B cell (primary cell): Measurements from ENCODE around the gene KRTAP5-9. TPM values are rescaled to one million over a fixed set of nuclear protein-coding genes. Genes with fewer than 3 reads are reported as not detected.

ENCODE experiments used
- ATAC-seq: fragments of 200-7000 bp; cut with Tn5 transposase; one replicate; pipeline ENCODE4 v1.10.0; 2021; ENCODE audit warnings: low read depth, mild to moderate bottlenecking, moderate number of reproducible peaks, moderate library complexity
- CTCF ChIA-PET: fragments of 350-600 bp; sonication (Branson Sonifier 250); formaldehyde crosslinking; loops from one replicate; lab custom pipeline; 2021; ENCODE audit warnings: antibody characterized with exemption, inconsistent platforms; lab: Charles Lee
- POLR2A ChIA-PET: fragments of 350-600 bp; sonication (Branson Sonifier 250); formaldehyde crosslinking; loops from one replicate; lab custom pipeline; 2021; ENCODE audit warnings: antibody characterized with exemption; lab: Charles Lee
- DNase-seq: peaks from one replicate; pipeline ENCODE4 v3.0.0; 2013
- H2AFZ ChIP-seq: 2 replicates; pipeline ENCODE4 v1.6.1; 2012; ENCODE audit warnings: mild to moderate bottlenecking, low read depth, low read length; ENCODE audit not compliant: insufficient read depth, poor library complexity, severe bottlenecking
- H3K27ac ChIP-seq, 2 donors: 1 replicate in 1 of 2; 2 replicates in 1 of 2; pipeline ENCODE4 v1.5.1; 2012 to 2013; ENCODE audit warnings: low read length in 2 of 2, mild to moderate bottlenecking in 2 of 2, moderate library complexity in 1 of 2
- H3K27me3 ChIP-seq, 4 experiments: fragments of 200-600 bp in 1 of 4; sonication (generic) in 1 of 4; replicated peaks in 1 of 4; 1 replicate in 2 of 4; 2 replicates in 2 of 4; pipeline versions ENCODE4 v1.6.1 to v1.7.0; 2013 to 2016; ENCODE audit warnings: low read length in 3 of 4, mild to moderate bottlenecking in 2 of 4, mixed read lengths in 1 of 4, moderate library complexity in 1 of 4; ENCODE audit not compliant: insufficient read depth in 4 of 4, control insufficient read depth in 3 of 4; ENCODE audit errors: control extremely low read depth in 1 of 4
- H3K36me3 ChIP-seq, 2 experiments: replicated peaks in 1 of 2; 1 replicate in 1 of 2; 2 replicates in 1 of 2; pipeline versions ENCODE4 v1.6.1 to v1.7.1; 2013; ENCODE audit warnings: low read length in 1 of 2; ENCODE audit not compliant: insufficient read depth in 2 of 2, control insufficient read depth in 1 of 2; ENCODE audit errors: control extremely low read depth in 1 of 2, extremely low read depth in 1 of 2
- H3K4me1 ChIP-seq, 2 donors: fragments of 200-600 bp in 1 of 2; sonication (generic) in 1 of 2; 1 replicate in 1 of 2; 2 replicates in 1 of 2; pipeline versions ENCODE4 v1.5.1 to v1.6.1; 2013 to 2017; ENCODE audit warnings: low read length in 2 of 2; ENCODE audit not compliant: control insufficient read depth in 2 of 2, insufficient read depth in 2 of 2
- H3K4me2 ChIP-seq: replicated peaks from 2 replicates; pipeline ENCODE3; 2012; ENCODE audit warnings: mild to moderate bottlenecking, low read depth, low read length; ENCODE audit not compliant: poor library complexity, severe bottlenecking
- H3K4me3 ChIP-seq, 5 experiments: fragments of 200-600 bp in 1 of 5; sonication (generic) in 1 of 5; 1 replicate in 3 of 5; 2 replicates in 2 of 5; pipeline versions ENCODE4 v1.5.1 to v1.7.0; 2011 to 2016; ENCODE audit warnings: low read length in 4 of 5, mild to moderate bottlenecking in 4 of 5, low read depth in 2 of 5, control low read depth in 1 of 5, moderate library complexity in 1 of 5; ENCODE audit not compliant: insufficient read depth in 1 of 5; ENCODE audit errors: control extremely low read depth in 1 of 5, extremely low read depth in 1 of 5
- H3K79me2 ChIP-seq: fragments of 200-600 bp; sonication (generic); one replicate; pipeline ENCODE4 v1.6.0; 2016; ENCODE audit warnings: low read length; ENCODE audit not compliant: control insufficient read depth, insufficient read depth
- H3K9ac ChIP-seq: fragments of 200-600 bp; sonication (generic); 2 replicates; pipeline ENCODE4 v1.6.1; 2017; ENCODE audit warnings: mild to moderate bottlenecking, low read length, moderate library complexity
- H3K9me3 ChIP-seq, 3 donors: one replicate each; pipeline versions ENCODE4 v1.6.1 to v1.7.1; 2013; ENCODE audit warnings: low read length in 2 of 3; ENCODE audit not compliant: control insufficient read depth in 2 of 3, insufficient read depth in 1 of 3; ENCODE audit errors: control extremely low read depth in 1 of 3
- H4K20me1 ChIP-seq: 2 replicates; pipeline ENCODE4 v1.6.0; 2012; ENCODE audit warnings: mild to moderate bottlenecking, low read length; ENCODE audit not compliant: insufficient read depth, control insufficient read depth, poor library complexity, severe bottlenecking
- H3K27ac Mint-ChIP-seq: one replicate; pipeline ENCODE4 v1.8.0; 2021; ENCODE audit warnings: mixed read lengths
- H3K27me3 Mint-ChIP-seq: one replicate; pipeline ENCODE4 v1.8.0; 2021; ENCODE audit warnings: mixed read lengths
- H3K4me1 Mint-ChIP-seq: one replicate; pipeline ENCODE4 v1.8.0; 2021; ENCODE audit warnings: mixed read lengths
- H3K4me3 Mint-ChIP-seq: one replicate; pipeline ENCODE4 v1.8.0; 2021; ENCODE audit warnings: mixed read lengths
- H3K9me3 Mint-ChIP-seq: one replicate; pipeline ENCODE4 v1.8.0; 2022; ENCODE audit warnings: mixed read lengths; ENCODE audit not compliant: insufficient read depth
- CTCF ChIP-seq: fragments of 200-600 bp; IDR thresholded peaks from one replicate; pipeline ENCODE4 v1.8.0; 2022; ENCODE audit warnings: antibody characterized with exemption, mild to moderate bottlenecking
- EZH2 ChIP-seq: IDR thresholded peaks from 2 replicates; pipeline ENCODE4 v1.6.1; 2012; ENCODE audit warnings: borderline replicate concordance, low read depth, mild to moderate bottlenecking, moderate library complexity, low read length; ENCODE audit not compliant: insufficient read depth, poor library complexity, severe bottlenecking
- WGBS: methylation state at CpG from one replicate; pipeline ENCODE4 v1.1.5; 2013; ENCODE audit warnings: missing lambda C conversion rate; ENCODE audit not compliant: insufficient coverage; 5-methylcytosine and 5-hydroxymethylcytosine counted together
- intact Hi-C: fragments of 100-400 bp; cut with micrococcal nuclease; formaldehyde crosslinking; loops from one replicate; pipeline ENCODE4 v1.10.0; 2022
- polyA plus RNA-seq: library from polyadenylated mRNA; depleted of rRNA; stranded (reverse); fragments of >200 nt; gene quantifications from 2 replicates; pipeline ENCODE4 v1.2.3, GENCODE V29; 2012
- total RNA-seq, 2 donors: library from RNA; stranded (reverse); fragments of 120-200 nt in 1 of 2; gene quantifications; 1 replicate in 1 of 2; 2 replicates in 1 of 2; pipeline versions ENCODE4 v1.2.3 to v1.2.4, GENCODE V29; 2013 to 2022

Gene KRTAP5-9
- total and polyA plus RNA-seq, 2 donors (not counting 1 experiment from before 2014, with no cell fraction given) = 0.34 to 0.95 TPM

GRCh38 chr11:71501071-71501985, 46.9 kb upstream of the KRTAP5-9 start:
- Mint-ChIP-seq H3K4me1 (peaks cover 2% of the 10 kb centered on the region), H3K27ac (no peak overlapping the region), H3K27me3 (no peaks in the 10 kb centered on the region), H3K9me3 (no peaks in the 10 kb centered on the region), H3K4me3 (no peak overlapping the region)
- no peak overlapping the region for H3K4me2 ChIP-seq
- H3K4me3 ChIP-seq = no peak overlapping the region
- no peaks in the 10 kb centered on the region for H3K4me1 ChIP-seq
- no peak for ATAC-seq
- no peak for TF ChIP-seq EZH2
- no peak for TF ChIP-seq CTCF
- intact Hi-C loops = no loop called here
- no peak overlapping the region for H3K9ac ChIP-seq
- 95% methylated on average over 25 of the region's 30 CpGs for WGBS
- ChIA-PET POLR2A (interaction anchor here (0.6 kb wide), 1 partner anchor 305 kb away, joined by 8 read pairs; no protein-coding TSS in a partner anchor), CTCF (no interaction called here)
- no peaks in the 10 kb centered on the region for H3K79me2 ChIP-seq
- peaks cover 0 to 70% of the 10 kb centered on the region in 2 experiments for H3K36me3 ChIP-seq
- H2AFZ ChIP-seq = no peak overlapping the region
- peaks cover 0 to 6% (median 0%) of the 10 kb centered on the region in 3 donors for H3K9me3 ChIP-seq
- H3K27me3 ChIP-seq = no peaks in the 10 kb centered on the region
- peaks cover 3% of the 10 kb centered on the region for H4K20me1 ChIP-seq
- no peak for DNase-seq
- no peak overlapping the region for H3K27ac ChIP-seq

GRCh38 chr11:71502026-71502425, 46.2 kb upstream of the KRTAP5-9 start:
- WGBS = 100% methylated on average over 5 of the region's 10 CpGs
- Histone ChIP-seq H3K4me1 (no peaks in the 10 kb centered on the region), H3K4me3 (no peak overlapping the region), H3K36me3 (peaks cover 0 to 63% of the 10 kb centered on the region in 2 experiments), H4K20me1 (no peaks in the 10 kb centered on the region), H3K79me2 (no peaks in the 10 kb centered on the region), H3K9ac (no peak overlapping the region), H3K9me3 (peaks cover 0 to 7% (median 1%) of the 10 kb centered on the region in 3 donors), H3K4me2 (no peak overlapping the region), H2AFZ (no peak overlapping the region), H3K27ac (no peak overlapping the region), H3K27me3 (no peaks in the 10 kb centered on the region)
- TF ChIP-seq EZH2 = no peak
- no peak for TF ChIP-seq CTCF
- Mint-ChIP-seq H3K27me3 (no peaks in the 10 kb centered on the region), H3K4me3 (no peak overlapping the region), H3K27ac (no peak overlapping the region), H3K9me3 (peaks cover 3% of the 10 kb centered on the region), H3K4me1 (peaks cover 2% of the 10 kb centered on the region)
- DNase-seq = no peak
- ChIA-PET POLR2A (interaction anchor here (0.6 kb wide), 1 partner anchor 305 kb away, joined by 8 read pairs; no protein-coding TSS in a partner anchor), CTCF (no interaction called here)
- ATAC-seq = no peak
- intact Hi-C loops = no loop called here
